Glutamatergic neuron (in vitro differentiated cells): ENCODE measurements around the gene HOXD12. TPM values are rescaled to one million over a fixed set of nuclear protein-coding genes. Genes with fewer than 3 reads are reported as not detected.

Experiments
- DNase-seq: peaks from one replicate; pipeline ENCODE4 v3.0.0; 2022
- H3K27ac Mint-ChIP-seq: one replicate; pipeline ENCODE4 v1.8.0; 2020; ENCODE audit warnings: mild to moderate bottlenecking, mixed read lengths, inconsistent platforms; ENCODE audit not compliant: unreplicated experiment
- H3K27me3 Mint-ChIP-seq: one replicate; pipeline ENCODE4 v1.8.0; 2020; ENCODE audit warnings: mild to moderate bottlenecking, moderate library complexity, mixed read lengths, inconsistent platforms; ENCODE audit not compliant: unreplicated experiment
- H3K36me3 Mint-ChIP-seq: one replicate; pipeline ENCODE4 v1.8.0; 2020; ENCODE audit warnings: mild to moderate bottlenecking, mixed read lengths, inconsistent platforms; ENCODE audit not compliant: unreplicated experiment
- H3K4me1 Mint-ChIP-seq: one replicate; pipeline ENCODE4 v1.8.0; 2020; ENCODE audit warnings: mild to moderate bottlenecking, low read depth, mixed read lengths, inconsistent platforms; ENCODE audit not compliant: unreplicated experiment
- H3K4me3 Mint-ChIP-seq: one replicate; pipeline ENCODE4 v1.8.0; 2020; ENCODE audit warnings: mild to moderate bottlenecking, mixed read lengths, inconsistent platforms; ENCODE audit not compliant: unreplicated experiment
- H3K9me3 Mint-ChIP-seq: one replicate; pipeline ENCODE4 v1.8.0; 2020; ENCODE audit warnings: mild to moderate bottlenecking, moderate library complexity, mixed read lengths, inconsistent platforms; ENCODE audit not compliant: unreplicated experiment
- CTCF ChIP-seq: fragments of 200-600 bp; sonication (generic); IDR thresholded peaks from one replicate; pipeline ENCODE4 v1.5.0; 2021; ENCODE audit not compliant: partially characterized antibody, unreplicated experiment
- total RNA-seq: library from RNA; stranded (reverse); fragmentation: NEBNext Ultra II Directional; extraction: Animal tissue kit (Norgen Biotek cat#: 25700); gene quantifications from one replicate; pipeline ENCODE4 v1.2.1, GENCODE V29; 2021; ENCODE audit not compliant: unreplicated experiment

HOXD12 gene
- total RNA-seq, 1 donor from 2014 or later: not detected

- DNase-seq: no peak
- no peak for TF ChIP-seq CTCF
- H3K27me3 Mint-ChIP-seq: peaks cover 55% of the 10 kb centered on the region
- H3K36me3 Mint-ChIP-seq: no peaks in the 10 kb centered on the region
- H3K4me1 Mint-ChIP-seq: peaks cover 13% of the 10 kb centered on the region
- H3K27ac Mint-ChIP-seq: no peak within 1 kb of the TSS
- H3K4me3 Mint-ChIP-seq: peak within 1 kb of the TSS; percentile 80
- H3K9me3 Mint-ChIP-seq: peaks cover 24% of the 10 kb centered on the region
These were observed 15.8 kb upstream of the HOXD12 start, which contains the start of gene EVX2 for GRCh38 chr2:176083796-176084261. Gene EVX2, minus strand, starts transcription at chr2:176083962. Its CDS starts 186 bp downstream, at chr2:176083776.

- no peak for DNase-seq
- Mint-ChIP-seq H3K36me3 (no peaks in the 10 kb centered on the region), H3K27ac (no peak overlapping the region), H3K4me1 (peaks cover 13% of the 10 kb centered on the region), H3K27me3 (peaks cover 53% of the 10 kb centered on the region), H3K4me3 (peak overlapping the region; percentile 80), H3K9me3 (peaks cover 19% of the 10 kb centered on the region)
- no peak for TF ChIP-seq CTCF
These were observed 14.9 kb upstream of the HOXD12 start for GRCh38 chr2:176084611-176085119.

GRCh38 chr2:176085120-176085788 is 14.3 kb upstream of the HOXD12 start:
- Mint-ChIP-seq H3K9me3 (peaks cover 19% of the 10 kb centered on the region), H3K27ac (no peak overlapping the region), H3K4me3 (peak overlapping the region; percentile 80), H3K36me3 (no peaks in the 10 kb centered on the region), H3K4me1 (peaks cover 13% of the 10 kb centered on the region), H3K27me3 (peaks cover 54% of the 10 kb centered on the region)
- no peak for DNase-seq
- no peak for TF ChIP-seq CTCF

GRCh38 chr2:176085861-176086771 is 13.5 kb upstream of the HOXD12 start:
- Mint-ChIP-seq H3K36me3 (no peaks in the 10 kb centered on the region), H3K27ac (no peak overlapping the region), H3K27me3 (peaks cover 54% of the 10 kb centered on the region), H3K9me3 (peaks cover 19% of the 10 kb centered on the region), H3K4me3 (peak overlapping the region; percentile 53), H3K4me1 (peaks cover 11% of the 10 kb centered on the region)
- DNase-seq: peak; percentile 73
- peak; percentile 37 for TF ChIP-seq CTCF
